HG03108 (cell line): Measurements from ENCODE around the gene KRT33A.
"Not testable (repeated sequence)": the region's sequence is repeated elsewhere in the genome, so short reads cannot be mapped to it uniquely, and the experiment has no call there.

ENCODE experiments used
- ATAC-seq: cut with Tn5 transposase; IDR thresholded peaks from one replicate; pipeline ENCODE4 v1.9.1; 2021; ENCODE audit warnings: moderate library complexity; ENCODE audit not compliant: unreplicated experiment

Gene KRT33A

GRCh38 chr17:41350381-41350878 is at the start of gene KRT33A:
KRT33A (minus strand) TSS chr17:41350828; CDS start chr17:41350767, 61 bp downstream.
- ATAC-seq, result not testable (repeated sequence)

GRCh38 chr17:41396996-41397660 is 46.5 kb upstream of the KRT33A start, which contains the start of gene KRT31:
KRT31 (minus strand) TSS chr17:41397608; CDS start chr17:41397539, 69 bp downstream.
- no peak for ATAC-seq

- no peak for ATAC-seq
These were observed 45.7 kb upstream of the KRT33A start for GRCh38 chr17:41396340-41396739.

- ATAC-seq, result no peak
These were observed 45.0 kb upstream of the KRT33A start for GRCh38 chr17:41395611-41396010.

- not testable (repeated sequence) for ATAC-seq
These were observed 44.4 kb upstream of the KRT33A start for GRCh38 chr17:41395044-41395443.

GRCh38 chr17:41394254-41394996 is 43.8 kb upstream of the KRT33A start:
- ATAC-seq, result no peak

- no peak for ATAC-seq
These were observed 43.2 kb upstream of the KRT33A start for GRCh38 chr17:41393826-41394225.

GRCh38 chr17:41393294-41393693 is 42.7 kb upstream of the KRT33A start:
- ATAC-seq, result no peak

- no peak for ATAC-seq
These were observed 41.6 kb upstream of the KRT33A start for GRCh38 chr17:41392278-41392677.

- no peak for ATAC-seq
These were observed 40.9 kb upstream of the KRT33A start for GRCh38 chr17:41391535-41391934.

- no peak for ATAC-seq
These were observed 39.8 kb upstream of the KRT33A start for GRCh38 chr17:41390411-41390938.

- no peak for ATAC-seq
These were observed 37.0 kb upstream of the KRT33A start for GRCh38 chr17:41387670-41388069.

GRCh38 chr17:41386227-41386626 is 35.6 kb upstream of the KRT33A start:
- ATAC-seq, result no peak

GRCh38 chr17:41383690-41384089 is 33.1 kb upstream of the KRT33A start:
- no peak for ATAC-seq

GRCh38 chr17:41382394-41382793 is 31.8 kb upstream of the KRT33A start:
- no peak for ATAC-seq

- not testable (repeated sequence) for ATAC-seq
These were observed 31.3 kb upstream of the KRT33A start, which contains the start of gene KRT34 for GRCh38 chr17:41381943-41382342. KRT34 (minus strand) TSS chr17:41382306; CDS start chr17:41382246, 60 bp downstream.

- ATAC-seq, result not testable (repeated sequence)
These were observed 29.5 kb upstream of the KRT33A start for GRCh38 chr17:41380091-41380490.

GRCh38 chr17:41377546-41377945 is 26.9 kb upstream of the KRT33A start:
- no peak for ATAC-seq

GRCh38 chr17:41369713-41370112 is 19.1 kb upstream of the KRT33A start, which contains the start of gene KRT33B:
KRT33B (minus strand) TSS chr17:41369813; CDS start chr17:41369750, 63 bp downstream.
- ATAC-seq, result no peak

GRCh38 chr17:41369023-41369422 is 18.4 kb upstream of the KRT33A start:
- no peak for ATAC-seq

- no peak for ATAC-seq
These were observed 16.9 kb upstream of the KRT33A start for GRCh38 chr17:41367426-41368075.
